ENCODE results near the gene ARRDC4. TPM values are rescaled to one million over a fixed set of nuclear protein-coding genes. Genes with fewer than 3 reads are reported as not detected.

ARRDC4 gene
- total and polyA plus RNA-seq, 2 of the 4 experiments (the other 2 are of a cell fraction): 5.3 to 9.1 TPM

DNA sequence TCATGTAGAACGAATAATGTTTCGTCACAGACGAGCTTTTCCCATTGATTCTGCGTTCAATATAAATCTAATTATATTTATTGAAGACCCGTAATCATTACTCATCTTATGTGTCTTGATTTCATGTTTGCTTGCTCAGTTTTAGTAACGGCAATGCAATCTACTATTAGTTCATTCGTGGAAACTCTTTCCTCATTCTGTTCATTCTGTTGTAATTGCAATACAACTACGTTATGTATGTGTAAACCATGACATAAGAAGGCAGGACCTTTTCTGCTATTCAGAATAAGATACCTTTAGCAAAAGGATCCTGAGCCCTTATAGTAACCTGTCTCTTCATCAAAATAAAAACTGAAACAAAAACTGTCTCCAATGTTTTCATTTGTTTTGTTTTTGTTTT, 6.8 kb upstream of the ARRDC4 start:
- in situ Hi-C loops (cut with MboI; ENCODE audit: low sequenced_read_pairs) (no loop called here), dilution Hi-C loops (cut with HindIII; ENCODE audit: low sequenced_read_pairs, unreplicated experiment) (no loop called here)
- CTCF ChIA-PET: no interaction called here

More for the DNA sequence above, 6.8 kb upstream of the ARRDC4 start:
- Histone ChIP-seq H3K9me1 (ENCODE audit: insufficient read depth, low read length) (no peaks in the 10 kb centered on the region), H4K5ac (ENCODE audit: low read depth, low read length) (no peak overlapping the region), H3K4me1 (ENCODE audit: control insufficient read depth, insufficient read depth, low read length) (no peaks in the 10 kb centered on the region), H3K14ac (replicated peaks; ENCODE audit: low read depth, low read length) (no peak overlapping the region), H2AFZ (replicated peaks; ENCODE audit: low read length, poor library complexity) (no peak overlapping the region), H3K36me3 (ENCODE audit: control insufficient read depth, insufficient read depth, low read length) (no peaks in the 10 kb centered on the region), H4K91ac (ENCODE audit: insufficient read depth, low read depth, low read length) (no peak overlapping the region), H3K9ac (ENCODE audit: low read depth, low read length) (no peak overlapping the region), H3K4me2 (ENCODE audit: low read depth, low read length) (no peak overlapping the region), H4K20me1 (ENCODE audit: insufficient read depth, low read length) (no peaks in the 10 kb centered on the region), H3K56ac (ENCODE audit: extremely low read depth, insufficient read depth, low read length) (no peak overlapping the region), H2AK9ac (replicated peaks; ENCODE audit: low read depth, low read length, poor library complexity) (no peak overlapping the region), H3K18ac (ENCODE audit: low read depth, low read length) (no peak overlapping the region), H3K4ac (ENCODE audit: low read depth, low read length) (no peak overlapping the region), H3K9me3 (ENCODE audit: control insufficient read depth, insufficient read depth, low read length) (no peaks in the 10 kb centered on the region), H2BK120ac (ENCODE audit: low read depth, low read length) (no peak overlapping the region), H4K8ac (ENCODE audit: low read depth in 2 of 2, low read length in 2 of 2) (no peak overlapping the region), H2BK20ac (ENCODE audit: low read depth, low read length) (no peak overlapping the region), H3K27me3 (ENCODE audit: control insufficient read depth, insufficient read depth, low read length) (no peaks in the 10 kb centered on the region), H3K79me1 (ENCODE audit: low read depth in 1 of 2, low read length in 2 of 2) (no peaks in the 10 kb centered on the region), H3K4me3 (ENCODE audit: insufficient read depth, low read depth, low read length) (no peak overlapping the region), H2BK5ac (ENCODE audit: low read depth, low read length, poor library complexity, severe bottlenecking) (no peak overlapping the region), H3K23ac (ENCODE audit: low read depth, low read length) (no peak overlapping the region), H2AK5ac (ENCODE audit: low read depth, low read length) (no peak overlapping the region), H2BK15ac (ENCODE audit: low read depth, low read length) (no peak overlapping the region), H3K27ac (ENCODE audit: insufficient read depth, low read length) (no peak overlapping the region)
- DNase-seq (no peak), ATAC-seq (ENCODE audit: low read depth) (no peak)
- TF ChIP-seq MAFK (IDR thresholded peaks at IDR 0.05; ENCODE audit: low read depth, low read length) (no peak), RFX5 (IDR thresholded peaks at IDR 0.05; ENCODE audit: low read depth, low read length) (no peak), RAD21 (IDR thresholded peaks at IDR 0.05; ENCODE audit: low read length) (no peak), BHLHE40 (IDR thresholded peaks at IDR 0.05; ENCODE audit: low read depth, low read length) (no peak), NFE2L2 (IDR thresholded peaks at IDR 0.05; ENCODE audit: low read depth, low read length) (no peak), CEBPB (IDR thresholded peaks at IDR 0.05; ENCODE audit: low read depth, low read length) (no peak), POLR2A (IDR thresholded peaks at IDR 0.05; ENCODE audit: low read depth, low read length) (no peak), SMC3 (IDR thresholded peaks at IDR 0.05; ENCODE audit: low read depth, low read length) (no peak), MAZ (IDR thresholded peaks at IDR 0.05; ENCODE audit: borderline replicate concordance, low read depth, low read length) (no peak), MXI1 (IDR thresholded peaks at IDR 0.05; ENCODE audit: borderline replicate concordance, low read depth, low read length) (no peak), RCOR1 (IDR thresholded peaks at IDR 0.05; ENCODE audit: insufficient replicate concordance, low read length) (no peak), CHD1 (IDR thresholded peaks at IDR 0.05; ENCODE audit: low read depth, low read length) (no peak), FOS (IDR thresholded peaks at IDR 0.05; ENCODE audit: low read depth, low read length) (no peak)
- TF ChIP-seq, protein P1, sequence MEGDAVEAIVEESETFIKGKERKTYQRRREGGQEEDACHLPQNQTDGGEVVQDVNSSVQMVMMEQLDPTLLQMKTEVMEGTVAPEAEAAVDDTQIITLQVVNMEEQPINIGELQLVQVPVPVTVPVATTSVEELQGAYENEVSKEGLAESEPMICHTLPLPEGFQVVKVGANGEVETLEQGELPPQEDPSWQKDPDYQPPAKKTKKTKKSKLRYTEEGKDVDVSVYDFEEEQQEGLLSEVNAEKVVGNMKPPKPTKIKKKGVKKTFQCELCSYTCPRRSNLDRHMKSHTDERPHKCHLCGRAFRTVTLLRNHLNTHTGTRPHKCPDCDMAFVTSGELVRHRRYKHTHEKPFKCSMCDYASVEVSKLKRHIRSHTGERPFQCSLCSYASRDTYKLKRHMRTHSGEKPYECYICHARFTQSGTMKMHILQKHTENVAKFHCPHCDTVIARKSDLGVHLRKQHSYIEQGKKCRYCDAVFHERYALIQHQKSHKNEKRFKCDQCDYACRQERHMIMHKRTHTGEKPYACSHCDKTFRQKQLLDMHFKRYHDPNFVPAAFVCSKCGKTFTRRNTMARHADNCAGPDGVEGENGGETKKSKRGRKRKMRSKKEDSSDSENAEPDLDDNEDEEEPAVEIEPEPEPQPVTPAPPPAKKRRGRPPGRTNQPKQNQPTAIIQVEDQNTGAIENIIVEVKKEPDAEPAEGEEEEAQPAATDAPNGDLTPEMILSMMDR (conservative IDR thresholded peaks at IDR 0.05; ENCODE audit: low read depth, low read length): no peak
- TF ChIP-seq, protein P2, sequence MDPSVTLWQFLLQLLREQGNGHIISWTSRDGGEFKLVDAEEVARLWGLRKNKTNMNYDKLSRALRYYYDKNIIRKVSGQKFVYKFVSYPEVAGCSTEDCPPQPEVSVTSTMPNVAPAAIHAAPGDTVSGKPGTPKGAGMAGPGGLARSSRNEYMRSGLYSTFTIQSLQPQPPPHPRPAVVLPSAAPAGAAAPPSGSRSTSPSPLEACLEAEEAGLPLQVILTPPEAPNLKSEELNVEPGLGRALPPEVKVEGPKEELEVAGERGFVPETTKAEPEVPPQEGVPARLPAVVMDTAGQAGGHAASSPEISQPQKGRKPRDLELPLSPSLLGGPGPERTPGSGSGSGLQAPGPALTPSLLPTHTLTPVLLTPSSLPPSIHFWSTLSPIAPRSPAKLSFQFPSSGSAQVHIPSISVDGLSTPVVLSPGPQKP (IDR thresholded peaks at IDR 0.05; ENCODE audit: borderline replicate concordance, low read depth, low read length): no peak
- TF ChIP-seq, protein P3, sequence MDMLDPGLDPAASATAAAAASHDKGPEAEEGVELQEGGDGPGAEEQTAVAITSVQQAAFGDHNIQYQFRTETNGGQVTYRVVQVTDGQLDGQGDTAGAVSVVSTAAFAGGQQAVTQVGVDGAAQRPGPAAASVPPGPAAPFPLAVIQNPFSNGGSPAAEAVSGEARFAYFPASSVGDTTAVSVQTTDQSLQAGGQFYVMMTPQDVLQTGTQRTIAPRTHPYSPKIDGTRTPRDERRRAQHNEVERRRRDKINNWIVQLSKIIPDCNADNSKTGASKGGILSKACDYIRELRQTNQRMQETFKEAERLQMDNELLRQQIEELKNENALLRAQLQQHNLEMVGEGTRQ (IDR thresholded peaks at IDR 0.05; ENCODE audit: low read depth, low read length): no peak
- POLR2A ChIA-PET (ENCODE audit: unreplicated experiment): no interaction called here
- intact Hi-C loops (cut with micrococcal nuclease): no loop called here
- BruUV-seq (replicated peaks): no TSS peak
- no CpG with 5 or more reads among the region's 8 CpGs for WGBS, 2 experiments (ENCODE audit: extremely low coverage in 2 of 2, insufficient read length in 1 of 2)

All from IMR-90 (cell line).